ENCODE data around the gene LRRC26.

DNA sequence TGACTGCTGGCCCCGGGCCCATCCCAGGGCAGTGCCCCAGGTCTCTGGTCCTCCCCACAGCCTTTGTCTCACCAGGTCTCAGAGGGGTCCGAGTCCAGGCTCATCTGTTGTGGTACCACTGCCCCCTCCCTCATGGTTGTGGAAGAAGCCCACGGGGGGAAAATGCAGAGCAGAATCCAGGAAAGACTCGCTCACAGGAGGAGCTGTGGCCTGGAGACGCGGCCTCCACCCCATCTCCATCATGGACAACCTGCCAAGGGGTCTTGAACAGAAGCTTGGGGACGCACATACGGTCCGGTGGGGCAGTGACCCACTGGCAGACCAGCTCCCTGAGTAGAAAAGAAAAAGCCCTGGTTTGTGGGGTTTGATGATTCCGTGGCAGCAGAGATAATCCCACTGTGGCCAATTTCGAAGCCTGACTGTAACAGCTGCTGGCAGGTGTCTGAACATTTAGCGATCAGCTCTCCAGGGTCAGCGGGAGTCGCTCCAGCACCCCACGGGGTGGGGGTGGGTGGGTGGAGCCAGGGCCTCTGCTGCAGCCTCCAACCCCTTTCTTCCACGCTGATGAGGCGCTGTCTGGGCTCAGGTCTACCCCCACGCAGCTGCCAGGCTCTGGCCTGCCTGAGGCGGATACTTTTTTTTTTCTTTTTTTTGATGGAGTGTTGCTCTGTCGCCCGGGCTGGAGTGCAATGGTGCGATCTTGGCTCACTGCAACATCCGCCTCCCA is 32.8 kb downstream of the LRRC26 start:
- TF ChIP-seq, protein P1, sequence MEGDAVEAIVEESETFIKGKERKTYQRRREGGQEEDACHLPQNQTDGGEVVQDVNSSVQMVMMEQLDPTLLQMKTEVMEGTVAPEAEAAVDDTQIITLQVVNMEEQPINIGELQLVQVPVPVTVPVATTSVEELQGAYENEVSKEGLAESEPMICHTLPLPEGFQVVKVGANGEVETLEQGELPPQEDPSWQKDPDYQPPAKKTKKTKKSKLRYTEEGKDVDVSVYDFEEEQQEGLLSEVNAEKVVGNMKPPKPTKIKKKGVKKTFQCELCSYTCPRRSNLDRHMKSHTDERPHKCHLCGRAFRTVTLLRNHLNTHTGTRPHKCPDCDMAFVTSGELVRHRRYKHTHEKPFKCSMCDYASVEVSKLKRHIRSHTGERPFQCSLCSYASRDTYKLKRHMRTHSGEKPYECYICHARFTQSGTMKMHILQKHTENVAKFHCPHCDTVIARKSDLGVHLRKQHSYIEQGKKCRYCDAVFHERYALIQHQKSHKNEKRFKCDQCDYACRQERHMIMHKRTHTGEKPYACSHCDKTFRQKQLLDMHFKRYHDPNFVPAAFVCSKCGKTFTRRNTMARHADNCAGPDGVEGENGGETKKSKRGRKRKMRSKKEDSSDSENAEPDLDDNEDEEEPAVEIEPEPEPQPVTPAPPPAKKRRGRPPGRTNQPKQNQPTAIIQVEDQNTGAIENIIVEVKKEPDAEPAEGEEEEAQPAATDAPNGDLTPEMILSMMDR (IDR thresholded peaks at IDR 0.05; ENCODE audit: low read depth, low read length, poor library complexity, severe bottlenecking), result no peak
- TF ChIP-seq EZH2phosphoT487 (IDR thresholded peaks at IDR 0.05; ENCODE audit: borderline replicate concordance, low read length), result no peak

Measured in DOHH2 (cell line).